GM10266 (cell line): ENCODE measurements around the gene TNS1.
A peak's percentile ranks its signal among the peaks of the same experiment; 100 is the strongest.

Source experiments
- DNase-seq: peaks from one replicate; pipeline ENCODE4 v3.0.0; 2012; ENCODE audit errors: extremely low spot score
- CTCF ChIP-seq: IDR thresholded peaks from 2 replicates; pipeline ENCODE4 v1.5.1; 2012; ENCODE audit warnings: mild to moderate bottlenecking, low read depth; ENCODE audit not compliant: control insufficient read depth, insufficient read depth; ENCODE audit errors: missing control alignments

The TNS1 gene

DNA sequence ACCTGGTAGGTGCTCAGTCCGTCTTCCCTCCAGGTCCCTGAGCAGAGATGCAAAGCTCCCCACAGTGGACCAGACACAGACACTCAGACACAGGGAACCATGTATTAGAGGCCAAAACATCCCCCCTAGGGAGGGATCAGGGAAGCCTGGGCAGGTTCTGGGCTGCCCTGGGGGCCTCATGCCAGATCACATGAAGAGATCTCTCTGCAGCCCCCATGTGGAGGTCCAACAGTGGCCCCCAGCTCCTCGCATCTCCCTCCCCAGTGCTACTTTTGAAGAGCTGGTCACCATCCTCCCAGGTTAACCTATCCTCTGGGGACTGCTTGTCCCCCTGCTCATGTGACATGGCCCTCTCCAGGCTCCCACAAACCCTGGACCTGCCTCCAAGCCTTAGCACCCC, 10.5 kb upstream of the TNS1 start:
- no peak for TF ChIP-seq CTCF
- DNase-seq, result no peak

- no peak for TF ChIP-seq CTCF
- no peak for DNase-seq
These were observed 9.5 kb upstream of the TNS1 start for GRCh38 chr2:218012284-218012683.

- no peak for TF ChIP-seq CTCF
- DNase-seq, result no peak
These were observed 8.9 kb upstream of the TNS1 start for GRCh38 chr2:218011653-218012040.

DNA sequence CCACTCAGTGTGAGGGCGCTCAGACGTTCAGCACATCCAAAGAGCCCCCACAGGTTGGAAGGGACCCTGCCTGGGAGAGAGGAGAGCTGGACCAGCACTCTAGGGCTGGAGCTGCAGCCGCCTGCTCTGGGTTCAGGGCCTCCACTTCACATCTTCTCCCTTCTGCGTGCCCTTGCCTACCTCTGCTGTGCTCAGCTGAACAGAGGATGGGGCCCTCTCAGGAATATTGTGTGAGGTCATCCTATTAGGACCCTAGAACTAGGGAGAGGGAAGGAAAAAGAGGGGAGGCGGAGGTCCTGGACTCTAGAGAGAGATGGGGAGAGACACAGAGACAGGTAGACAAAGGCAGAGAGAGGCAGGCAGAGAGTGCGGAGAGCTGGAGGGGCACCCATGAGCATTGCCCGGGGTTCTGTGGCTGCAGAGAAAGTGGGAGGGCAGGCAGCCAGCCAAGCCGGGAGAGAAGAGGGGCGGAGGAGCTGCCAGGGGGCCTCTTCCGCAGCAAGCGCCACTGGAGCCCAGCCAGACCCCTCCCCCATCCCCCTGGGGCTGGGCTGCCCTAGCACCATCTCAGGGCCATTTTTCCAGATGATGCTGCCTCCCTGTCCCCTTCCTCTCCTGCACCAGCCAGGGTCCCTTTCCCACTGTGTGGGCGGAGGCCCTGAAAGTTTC, 8.3 kb upstream of the TNS1 start:
- DNase-seq, result no peak
- TF ChIP-seq CTCF, result no peak

GRCh38 chr2:218010140-218010983, 7.6 kb upstream of the TNS1 start:
- TF ChIP-seq CTCF, result peak; percentile 52
- peak; percentile 77 for DNase-seq

DNA sequence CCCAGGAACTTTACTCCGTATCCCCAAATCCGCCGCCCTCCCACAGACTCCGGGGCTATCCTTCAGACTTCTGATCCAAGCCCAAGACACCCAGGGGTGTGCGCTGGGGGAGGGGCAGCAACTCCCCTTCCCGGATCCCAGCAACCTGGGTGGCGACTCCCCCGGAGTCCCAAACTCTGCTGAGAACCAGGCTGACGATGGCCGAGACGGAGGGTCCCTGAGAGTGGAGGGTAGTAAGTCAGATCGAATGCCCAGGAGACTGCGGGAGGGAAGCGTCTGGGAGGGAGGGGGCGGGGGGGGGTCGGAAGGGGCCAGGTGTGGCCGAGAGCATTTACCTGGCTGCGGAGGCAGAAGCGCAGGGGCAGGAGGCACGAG, 7.0 kb upstream of the TNS1 start:
- DNase-seq, result no peak
- TF ChIP-seq CTCF, result no peak

DNA sequence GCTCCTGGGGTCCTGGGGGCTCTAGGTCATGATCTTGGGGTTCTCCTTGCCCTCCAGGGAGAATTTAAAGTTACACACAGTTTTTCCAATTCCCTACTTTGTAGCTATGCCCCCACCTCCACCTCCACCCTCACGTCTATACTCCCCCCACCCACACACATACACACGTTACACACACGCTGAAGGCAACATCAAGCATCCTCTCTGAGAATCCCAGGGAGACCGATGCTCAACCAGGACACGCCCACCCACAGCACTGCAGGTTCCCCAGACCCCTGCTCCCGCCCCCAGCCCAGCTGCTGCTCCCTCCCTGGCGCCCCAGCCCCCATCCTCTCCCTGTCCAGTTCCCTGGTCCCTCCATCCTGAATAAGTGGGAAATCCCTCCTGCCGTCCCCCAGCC, 6.4 kb upstream of the TNS1 start:
- no peak for DNase-seq
- no peak for TF ChIP-seq CTCF
